Erythroblast (primary cell): ENCODE measurements around the gene ALDH1L2.

Experiments
- GATA1 ChIP-seq: IDR thresholded peaks from 2 replicates; pipeline ENCODE4 v1.6.1; 2011; ENCODE audit warnings: low read depth, mild to moderate bottlenecking, control low read depth, low read length, moderate library complexity
- POLR2A ChIP-seq: IDR thresholded peaks from 2 replicates; pipeline ENCODE4 v1.6.1; 2011; ENCODE audit warnings: mild to moderate bottlenecking, low read length

DNA sequence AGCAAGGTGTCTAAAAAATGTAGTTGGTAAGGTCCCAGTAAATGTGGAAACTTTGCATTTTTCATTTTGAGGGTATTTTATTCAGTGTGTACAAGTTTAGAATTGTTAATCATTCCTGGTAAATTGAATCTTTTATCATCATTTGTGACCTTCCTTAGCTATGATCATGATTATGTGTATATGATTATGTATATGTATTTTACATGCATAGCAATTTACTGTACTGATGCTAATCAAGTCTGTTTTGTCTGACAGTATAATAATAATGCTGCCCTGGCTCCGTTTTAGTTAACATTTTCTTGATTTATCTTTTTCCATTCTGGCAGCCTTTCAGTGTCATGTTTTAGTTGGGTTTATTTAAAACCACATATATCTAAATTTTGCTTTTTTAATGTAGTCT lies 32.7 kb upstream of the ALDH1L2 start:
- no peak for TF ChIP-seq POLR2A
- no peak for TF ChIP-seq GATA1
